OCI-LY3 (cell line): ENCODE measurements around the gene MGAT4C.
"Not testable (repeated sequence)": the region's sequence is repeated elsewhere in the genome, so short reads cannot be mapped to it uniquely, and the experiment has no call there.

Experiments
- H2AFZ ChIP-seq: fragments of 200-600, 300-600 bp; shearing (Covaris generic); 2 replicates; pipeline ENCODE4 v1.6.0; 2014; ENCODE audit warnings: antibody characterized with exemption, low read depth, low read length
- H3K27ac ChIP-seq: fragments of 200-600, 300-600 bp; sonication (generic); 2 replicates; pipeline ENCODE4 v1.5.1; 2014; ENCODE audit warnings: mild to moderate bottlenecking, low read length, moderate library complexity, mixed read lengths
- H3K27me3 ChIP-seq: fragments of 200-600, 300-600 bp; sonication (generic); 2 replicates; pipeline ENCODE4 v1.6.1; 2014; ENCODE audit warnings: low read depth, low read length, mixed read lengths
- H3K36me3 ChIP-seq: fragments of 200-600, 300-600 bp; sonication (generic); replicated peaks from 2 replicates; pipeline ENCODE3; 2014; ENCODE audit warnings: low read depth, low read length, mixed read lengths
- H3K4me1 ChIP-seq: fragments of 300-600, 200-600 bp; sonication (generic); 2 replicates; pipeline ENCODE4 v1.6.1; 2014; ENCODE audit warnings: low read length, mixed read lengths
- H3K4me2 ChIP-seq: fragments of 200-600, 300-600 bp; sonication (generic); 2 replicates; pipeline ENCODE4 v1.6.1; 2014; ENCODE audit warnings: low read length, mixed read lengths
- H3K4me3 ChIP-seq: fragments of 300-600, 200-600 bp; sonication (generic); 2 replicates; pipeline ENCODE4 v1.5.1; 2014; ENCODE audit warnings: antibody characterized with exemption, mild to moderate bottlenecking, low read length, moderate library complexity
- H3K79me2 ChIP-seq: fragments of 300-600, 200-600 bp; shearing (Covaris generic); 2 replicates; pipeline ENCODE4 v1.6.1; 2014; ENCODE audit warnings: mild to moderate bottlenecking, low read length, mixed read lengths
- H3K9ac ChIP-seq: fragments of 300-600, 200-600 bp; shearing (Covaris generic); 2 replicates; pipeline ENCODE4 v1.6.0; 2014; ENCODE audit warnings: mild to moderate bottlenecking, low read length, moderate library complexity
- H3K9me3 ChIP-seq: fragments of 200-600, 300-600 bp; shearing (Covaris generic); 2 replicates; pipeline ENCODE4 v1.6.1; 2014; ENCODE audit warnings: low read length, mixed read lengths; ENCODE audit not compliant: insufficient read depth
- H4K20me1 ChIP-seq: fragments of 200-600, 300-600 bp; sonication (generic); 2 replicates; pipeline ENCODE4 v1.6.1; 2016; ENCODE audit warnings: low read length, mixed read lengths; ENCODE audit not compliant: insufficient read depth
- CTCF ChIP-seq: fragments of 200-600, 300-600 bp; sonication (generic); IDR thresholded peaks from 2 replicates; pipeline ENCODE4 v1.5.1; 2014; ENCODE audit warnings: antibody characterized with exemption, low read length, low read depth
- EZH2phosphoT487 ChIP-seq: fragments of 200-600 bp; shearing (Covaris generic); IDR thresholded peaks from 2 replicates; pipeline ENCODE4 v1.6.1; 2018; ENCODE audit warnings: antibody characterized with exemption, mixed run types, low read depth

Gene MGAT4C

GRCh38 chr12:86138770-86139169 lies 117.4 kb downstream of the MGAT4C start:
- H3K79me2 ChIP-seq = no peaks in the 10 kb centered on the region
- H3K4me2 ChIP-seq = no peak overlapping the region
- no peaks in the 10 kb centered on the region for H3K27me3 ChIP-seq
- no peak overlapping the region for H3K4me3 ChIP-seq
- no peaks in the 10 kb centered on the region for H4K20me1 ChIP-seq
- no peak overlapping the region for H2AFZ ChIP-seq
- no peak overlapping the region for H3K9ac ChIP-seq
- H3K27ac ChIP-seq = no peak overlapping the region
- no peaks in the 10 kb centered on the region for H3K36me3 ChIP-seq
- H3K9me3 ChIP-seq = 0 out of 2 replicates have a peak, but pooled peaks cover 3% of the 10 kb centered on the region
- peaks cover 14% of the 10 kb centered on the region for H3K4me1 ChIP-seq
- TF ChIP-seq CTCF = no peak
- no peak for TF ChIP-seq EZH2phosphoT487

- no peak for TF ChIP-seq EZH2phosphoT487
- TF ChIP-seq CTCF = no peak
- 0 out of 2 replicates have a peak, but pooled peaks cover 3% of the 10 kb centered on the region for H3K9me3 ChIP-seq
- peaks cover 14% of the 10 kb centered on the region for H3K4me1 ChIP-seq
- no peak overlapping the region for H3K27ac ChIP-seq
- no peak overlapping the region for H3K9ac ChIP-seq
- no peaks in the 10 kb centered on the region for H3K27me3 ChIP-seq
- no peak overlapping the region for H3K4me2 ChIP-seq
- no peaks in the 10 kb centered on the region for H4K20me1 ChIP-seq
- H2AFZ ChIP-seq = no peak overlapping the region
- H3K4me3 ChIP-seq = no peak overlapping the region
- H3K79me2 ChIP-seq = no peaks in the 10 kb centered on the region
- no peaks in the 10 kb centered on the region for H3K36me3 ChIP-seq
Observed at GRCh38 chr12:86137936-86138335, 118.3 kb downstream of the MGAT4C start.

DNA sequence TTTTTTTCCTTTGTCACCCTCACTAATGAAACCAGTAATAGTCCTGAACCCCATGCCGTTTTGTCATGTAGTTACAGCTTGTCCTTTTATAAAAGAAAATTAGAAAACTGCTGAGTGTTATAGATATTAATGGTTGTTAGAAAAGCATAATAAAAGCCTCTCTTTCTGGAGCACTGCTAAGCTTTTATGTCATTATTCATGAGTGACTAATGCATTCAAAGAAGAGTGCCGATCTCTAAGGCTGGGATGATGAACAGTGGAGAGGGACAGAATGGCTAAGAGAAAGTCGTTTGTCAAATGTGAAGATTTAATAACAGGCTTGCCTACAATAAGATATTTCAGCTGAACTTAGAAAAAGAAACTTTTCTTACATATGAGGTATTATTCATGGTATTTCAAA lies 121.6 kb downstream of the MGAT4C start:
- Histone ChIP-seq H3K4me2 (no peak overlapping the region), H3K9me3 (no peaks in the 10 kb centered on the region), H4K20me1 (no peaks in the 10 kb centered on the region), H3K27ac (no peak overlapping the region), H3K36me3 (no peaks in the 10 kb centered on the region), H3K27me3 (no peaks in the 10 kb centered on the region), H2AFZ (no peak overlapping the region), H3K4me3 (no peak overlapping the region), H3K9ac (no peak overlapping the region), H3K4me1 (no peaks in the 10 kb centered on the region), H3K79me2 (no peaks in the 10 kb centered on the region)
- TF ChIP-seq EZH2phosphoT487 (no peak), CTCF (no peak)

DNA sequence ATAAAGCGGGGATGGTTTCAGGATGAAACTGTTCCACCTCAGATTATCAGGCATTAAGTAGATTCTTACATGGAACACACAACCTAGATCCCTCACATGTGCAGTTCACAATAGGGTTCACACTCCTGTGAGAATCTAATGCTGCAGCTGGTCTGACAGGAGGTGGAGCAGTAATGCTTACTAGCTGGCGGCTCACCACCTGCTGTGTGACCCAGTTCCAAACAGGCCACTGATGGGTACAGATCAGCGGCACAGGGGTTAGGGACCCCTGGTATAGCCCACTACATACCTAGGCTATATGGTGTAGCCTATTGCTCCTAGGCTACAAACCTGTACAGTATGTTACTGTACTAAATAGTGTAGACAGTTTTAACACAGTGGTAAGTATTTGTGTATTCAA lies 129.3 kb downstream of the MGAT4C start:
- H3K4me3 ChIP-seq, H3K79me2 ChIP-seq, H3K9me3 ChIP-seq, H3K27me3 ChIP-seq, H3K36me3 ChIP-seq, H4K20me1 ChIP-seq, H2AFZ ChIP-seq, H3K27ac ChIP-seq, H3K4me2 ChIP-seq, H3K4me1 ChIP-seq, H3K9ac ChIP-seq: not testable (repeated sequence)

DNA sequence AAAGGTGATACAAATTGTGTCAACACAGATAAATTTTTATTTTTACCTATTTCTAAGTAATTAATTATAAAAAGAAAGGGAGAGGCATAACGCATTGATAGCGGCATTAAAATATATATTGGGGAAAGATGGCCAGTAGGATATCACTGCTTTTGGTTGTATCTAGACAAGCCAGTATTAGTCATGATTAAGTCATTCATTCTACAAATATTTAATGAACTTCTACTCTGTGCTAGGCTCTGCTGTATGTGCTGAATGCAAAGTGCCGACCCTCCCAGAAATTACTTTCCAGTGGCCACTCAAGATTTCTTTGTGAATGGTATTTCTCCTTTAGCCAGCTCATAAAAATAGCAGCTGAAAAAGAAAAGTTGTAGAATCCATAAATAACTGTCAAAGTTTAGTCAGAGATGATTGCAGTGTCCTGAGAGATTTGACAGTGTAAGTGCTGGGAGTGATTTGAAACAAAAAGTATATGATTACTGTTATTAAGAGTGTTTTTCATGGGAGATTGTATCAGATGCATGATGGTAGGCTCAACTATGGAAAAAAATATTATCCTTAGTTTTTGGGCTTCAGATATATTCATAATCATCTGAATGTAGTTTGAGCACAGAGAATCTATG lies 133.2 kb downstream of the MGAT4C start:
- Histone ChIP-seq H3K27ac (no peak overlapping the region), H2AFZ (no peak overlapping the region), H3K9me3 (no peaks in the 10 kb centered on the region), H3K9ac (no peak overlapping the region), H3K4me1 (no peaks in the 10 kb centered on the region), H3K79me2 (no peaks in the 10 kb centered on the region), H3K36me3 (no peaks in the 10 kb centered on the region), H3K4me2 (no peak overlapping the region), H4K20me1 (no peaks in the 10 kb centered on the region), H3K4me3 (no peak overlapping the region), H3K27me3 (no peaks in the 10 kb centered on the region)
- TF ChIP-seq CTCF (no peak), EZH2phosphoT487 (no peak)
